Nephron progenitor cell (in vitro differentiated cells): ENCODE data around the gene DNM2.
A peak's percentile ranks its signal among the peaks of the same experiment; 100 is the strongest.

Experiments
- DNase-seq: peaks from one replicate; pipeline ENCODE4 v3.0.0; 2021
- H3K27ac Mint-ChIP-seq: 2 replicates; pipeline ENCODE4 v1.8.0; 2021; ENCODE audit warnings: mild to moderate bottlenecking, moderate library complexity, mixed read lengths
- H3K27me3 Mint-ChIP-seq: 2 replicates; pipeline ENCODE4 v1.8.0; 2021; ENCODE audit warnings: mild to moderate bottlenecking, low read depth, mixed read lengths; ENCODE audit not compliant: poor library complexity
- H3K36me3 Mint-ChIP-seq: 2 replicates; pipeline ENCODE4 v1.8.0; 2021; ENCODE audit warnings: low read depth, mixed read lengths
- H3K4me1 Mint-ChIP-seq: 2 replicates; pipeline ENCODE4 v1.8.0; 2021; ENCODE audit warnings: mixed read lengths
- H3K4me3 Mint-ChIP-seq: 2 replicates; pipeline ENCODE4 v1.8.0; 2021; ENCODE audit warnings: mild to moderate bottlenecking, moderate library complexity, mixed read lengths
- H3K9me3 Mint-ChIP-seq: 2 replicates; pipeline ENCODE4 v1.8.0; 2021; ENCODE audit warnings: mild to moderate bottlenecking, moderate library complexity, mixed read lengths
- TF ChIP-seq, protein P1 (sequence below): fragments of 200-600 bp; sonication (generic); IDR thresholded peaks from 2 replicates; pipeline ENCODE4 v1.5.0; 2021; ENCODE audit warnings: antibody characterized with exemption

DNM2 gene

DNA sequence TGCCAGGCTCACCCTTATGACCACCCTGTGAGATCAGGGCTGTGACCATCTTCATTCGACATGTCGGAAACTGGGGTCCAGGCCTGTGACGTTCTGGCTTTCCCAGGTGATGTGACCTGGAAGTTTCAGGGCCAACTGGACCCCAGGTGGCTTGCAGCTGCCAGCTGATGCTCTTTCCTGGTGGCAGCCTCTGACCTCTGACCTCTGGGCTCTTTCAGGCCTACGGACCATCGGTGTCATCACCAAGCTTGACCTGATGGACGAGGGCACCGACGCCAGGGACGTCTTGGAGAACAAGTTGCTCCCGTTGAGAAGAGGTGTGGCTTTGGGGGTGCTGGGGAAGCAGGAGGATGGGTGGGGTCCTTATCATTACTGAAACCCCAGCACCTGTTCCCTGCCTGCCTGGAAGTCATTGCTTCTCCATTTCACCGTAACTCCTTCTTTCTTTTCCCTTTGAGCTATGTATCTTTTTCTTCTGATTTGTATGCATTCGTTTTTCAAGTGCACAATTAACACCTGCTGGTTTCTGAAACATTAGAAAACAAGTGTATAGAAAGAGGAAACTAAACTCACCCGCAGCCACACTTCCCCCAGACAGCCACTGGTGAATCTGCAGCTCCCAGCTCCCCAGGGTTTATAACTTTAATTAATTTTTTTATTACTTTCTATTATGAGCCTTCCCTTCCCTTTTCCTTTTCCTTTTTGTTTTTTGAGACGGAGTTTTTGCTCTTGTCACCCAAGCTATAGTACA lies 59.2 kb downstream of the DNM2 start:
- no peak overlapping the region for H3K4me3 Mint-ChIP-seq
- no peak for DNase-seq
- H3K4me1 Mint-ChIP-seq, result peaks cover 4% of the 10 kb centered on the region
- H3K9me3 Mint-ChIP-seq, result no peaks in the 10 kb centered on the region
- TF ChIP-seq, protein P1, sequence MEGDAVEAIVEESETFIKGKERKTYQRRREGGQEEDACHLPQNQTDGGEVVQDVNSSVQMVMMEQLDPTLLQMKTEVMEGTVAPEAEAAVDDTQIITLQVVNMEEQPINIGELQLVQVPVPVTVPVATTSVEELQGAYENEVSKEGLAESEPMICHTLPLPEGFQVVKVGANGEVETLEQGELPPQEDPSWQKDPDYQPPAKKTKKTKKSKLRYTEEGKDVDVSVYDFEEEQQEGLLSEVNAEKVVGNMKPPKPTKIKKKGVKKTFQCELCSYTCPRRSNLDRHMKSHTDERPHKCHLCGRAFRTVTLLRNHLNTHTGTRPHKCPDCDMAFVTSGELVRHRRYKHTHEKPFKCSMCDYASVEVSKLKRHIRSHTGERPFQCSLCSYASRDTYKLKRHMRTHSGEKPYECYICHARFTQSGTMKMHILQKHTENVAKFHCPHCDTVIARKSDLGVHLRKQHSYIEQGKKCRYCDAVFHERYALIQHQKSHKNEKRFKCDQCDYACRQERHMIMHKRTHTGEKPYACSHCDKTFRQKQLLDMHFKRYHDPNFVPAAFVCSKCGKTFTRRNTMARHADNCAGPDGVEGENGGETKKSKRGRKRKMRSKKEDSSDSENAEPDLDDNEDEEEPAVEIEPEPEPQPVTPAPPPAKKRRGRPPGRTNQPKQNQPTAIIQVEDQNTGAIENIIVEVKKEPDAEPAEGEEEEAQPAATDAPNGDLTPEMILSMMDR, result no peak
- peaks cover 2% of the 10 kb centered on the region for H3K27me3 Mint-ChIP-seq
- no peak overlapping the region for H3K27ac Mint-ChIP-seq
- peaks cover 68% of the 10 kb centered on the region for H3K36me3 Mint-ChIP-seq

GRCh38 chr19:10780368-10780767 lies 62.5 kb downstream of the DNM2 start:
- no peaks in the 10 kb centered on the region for H3K9me3 Mint-ChIP-seq
- TF ChIP-seq, protein P1, result no peak
- peak overlapping the region; percentile 45 for H3K27ac Mint-ChIP-seq
- H3K27me3 Mint-ChIP-seq, result peaks cover 2% of the 10 kb centered on the region
- peaks cover 4% of the 10 kb centered on the region for H3K4me1 Mint-ChIP-seq
- H3K36me3 Mint-ChIP-seq, result peaks cover 79% of the 10 kb centered on the region
- DNase-seq, result no peak
- H3K4me3 Mint-ChIP-seq, result no peak overlapping the region

- TF ChIP-seq, protein P1, result no peak
- Mint-ChIP-seq H3K36me3 (peaks cover 79% of the 10 kb centered on the region), H3K27ac (peak overlapping the region; percentile 86), H3K9me3 (no peaks in the 10 kb centered on the region), H3K27me3 (peaks cover 2% of the 10 kb centered on the region), H3K4me3 (no peak overlapping the region), H3K4me1 (no peaks in the 10 kb centered on the region)
- DNase-seq, result no peak
Measured at GRCh38 chr19:10782795-10783194, 64.9 kb downstream of the DNM2 start.

DNA sequence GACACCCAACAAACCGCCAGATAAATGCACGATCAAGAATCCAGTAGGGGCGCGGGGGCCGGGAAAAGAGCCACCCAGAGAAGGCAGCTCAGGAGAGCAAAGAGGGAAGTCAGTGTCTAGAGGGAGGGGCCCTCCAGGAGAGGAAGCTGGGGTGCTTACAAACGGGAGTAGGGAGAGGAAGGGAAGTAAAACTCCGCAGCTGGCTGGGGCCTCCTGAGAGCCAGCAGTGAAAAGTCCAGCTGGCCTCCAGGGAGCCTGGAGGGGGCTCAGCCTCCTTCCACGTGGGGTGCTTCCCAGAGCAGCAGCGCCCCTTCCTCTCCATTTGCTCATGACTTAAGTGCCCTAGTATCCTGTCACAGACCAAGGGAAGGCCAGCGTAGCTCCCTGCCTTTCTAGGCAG lies 66.4 kb downstream of the DNM2 start:
- peak overlapping the region; percentile 21 for H3K27ac Mint-ChIP-seq
- TF ChIP-seq, protein P1, result no peak
- no peak overlapping the region for H3K4me3 Mint-ChIP-seq
- DNase-seq, result no peak
- no peaks in the 10 kb centered on the region for H3K9me3 Mint-ChIP-seq
- peaks cover 84% of the 10 kb centered on the region for H3K36me3 Mint-ChIP-seq
- peaks cover 6% of the 10 kb centered on the region for H3K27me3 Mint-ChIP-seq
- no peaks in the 10 kb centered on the region for H3K4me1 Mint-ChIP-seq

- Mint-ChIP-seq H3K4me1 (no peaks in the 10 kb centered on the region), H3K27ac (peak overlapping the region; percentile 66), H3K4me3 (no peak overlapping the region), H3K36me3 (peaks cover 52% of the 10 kb centered on the region), H3K9me3 (no peaks in the 10 kb centered on the region), H3K27me3 (peaks cover 4% of the 10 kb centered on the region)
- TF ChIP-seq, protein P1, result no peak
- DNase-seq, result no peak
Measured at GRCh38 chr19:10788146-10788545, 70.3 kb downstream of the DNM2 start.

- TF ChIP-seq, protein P1, result no peak
- Mint-ChIP-seq H3K9me3 (no peaks in the 10 kb centered on the region), H3K4me3 (no peak overlapping the region), H3K36me3 (peaks cover 49% of the 10 kb centered on the region), H3K27me3 (peaks cover 4% of the 10 kb centered on the region), H3K4me1 (no peaks in the 10 kb centered on the region), H3K27ac (no peak overlapping the region)
- no peak for DNase-seq
Measured at GRCh38 chr19:10789866-10790265, 72.0 kb downstream of the DNM2 start.
